C1 segment of cervical spinal cord (tissue), 14 donors: ENCODE measurements around the gene KIF26B.

Experiments used
- DNase-seq, 14 donors: peaks; one replicate each; lab custom pipeline; 2025; lab: John Stamatoyannopoulos, UW

The KIF26B gene

GRCh38 chr1:245419461-245419978 lies 264.7 kb downstream of the KIF26B start:
- no peak for DNase-seq

DNA sequence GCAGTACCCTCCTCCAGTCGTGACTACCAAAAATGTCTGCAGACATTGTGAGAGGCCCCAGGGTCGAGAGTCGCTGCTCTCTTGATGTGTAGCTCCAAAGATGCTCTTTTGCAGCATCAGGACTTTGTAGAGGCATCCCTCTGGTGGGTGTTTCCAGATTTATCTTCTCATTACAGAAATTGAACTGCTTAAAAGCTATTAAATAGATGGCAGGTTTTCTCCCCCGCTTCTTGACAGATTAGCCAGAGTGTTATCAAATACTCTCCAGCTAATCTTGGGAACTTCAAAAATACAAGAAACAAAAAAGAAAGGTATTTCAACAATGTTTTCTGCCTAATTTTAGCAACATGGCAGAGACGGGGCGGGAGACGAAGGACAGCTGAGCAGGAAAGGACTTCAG lies 265.2 kb downstream of the KIF26B start:
- DNase-seq, result no peak

- DNase-seq, result no peak
These were observed 266.1 kb downstream of the KIF26B start for GRCh38 chr1:245420926-245421325.

GRCh38 chr1:245428681-245429080 lies 273.9 kb downstream of the KIF26B start:
- DNase-seq, result no peak

DNA sequence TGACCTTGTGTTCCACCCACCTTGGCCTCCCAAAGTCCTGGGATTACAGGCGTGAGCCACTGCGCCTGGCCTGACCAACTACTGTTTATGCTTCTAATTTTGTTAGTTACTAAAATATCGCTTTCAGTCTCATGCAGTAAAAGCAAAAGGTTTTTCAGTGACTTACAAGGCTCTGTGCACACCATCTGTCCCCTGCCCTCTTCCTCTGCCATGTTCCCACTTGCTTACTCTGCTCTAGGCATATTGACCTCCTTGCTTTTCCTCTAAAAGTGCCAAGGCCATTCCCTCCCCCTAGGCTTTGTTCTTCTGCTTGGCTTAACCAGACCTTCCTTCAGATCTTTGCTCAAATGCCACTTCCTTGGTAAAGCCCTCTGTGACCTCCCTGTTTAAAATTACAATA lies 276.9 kb downstream of the KIF26B start:
- peak in 1 of 14 donors; percentile 23 for DNase-seq

- DNase-seq, result no peak
These were observed 277.6 kb downstream of the KIF26B start for GRCh38 chr1:245432228-245432875.

- no peak for DNase-seq
These were observed 278.8 kb downstream of the KIF26B start for GRCh38 chr1:245433561-245433960.

- no peak for DNase-seq
These were observed 279.5 kb downstream of the KIF26B start for GRCh38 chr1:245434280-245434679.

DNA sequence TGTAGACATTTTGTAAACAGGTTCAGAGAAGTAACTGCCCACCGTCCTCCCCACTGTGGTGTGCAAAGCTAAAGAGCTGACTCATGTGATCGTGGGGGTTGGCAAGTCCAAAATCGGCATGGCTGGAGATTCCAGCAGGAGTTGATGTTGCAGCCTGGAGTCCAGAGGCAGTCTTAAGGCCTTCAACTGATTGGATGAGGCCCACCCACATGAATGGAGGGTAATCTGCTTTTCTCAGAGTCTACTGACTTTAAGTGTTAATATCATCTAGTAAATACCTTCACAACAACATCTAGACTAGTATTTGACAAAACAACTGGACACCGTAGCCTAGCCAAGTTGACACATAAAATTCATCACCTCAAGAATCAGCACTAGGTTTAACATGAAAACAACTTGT lies 281.6 kb downstream of the KIF26B start:
- DNase-seq, result no peak

DNA sequence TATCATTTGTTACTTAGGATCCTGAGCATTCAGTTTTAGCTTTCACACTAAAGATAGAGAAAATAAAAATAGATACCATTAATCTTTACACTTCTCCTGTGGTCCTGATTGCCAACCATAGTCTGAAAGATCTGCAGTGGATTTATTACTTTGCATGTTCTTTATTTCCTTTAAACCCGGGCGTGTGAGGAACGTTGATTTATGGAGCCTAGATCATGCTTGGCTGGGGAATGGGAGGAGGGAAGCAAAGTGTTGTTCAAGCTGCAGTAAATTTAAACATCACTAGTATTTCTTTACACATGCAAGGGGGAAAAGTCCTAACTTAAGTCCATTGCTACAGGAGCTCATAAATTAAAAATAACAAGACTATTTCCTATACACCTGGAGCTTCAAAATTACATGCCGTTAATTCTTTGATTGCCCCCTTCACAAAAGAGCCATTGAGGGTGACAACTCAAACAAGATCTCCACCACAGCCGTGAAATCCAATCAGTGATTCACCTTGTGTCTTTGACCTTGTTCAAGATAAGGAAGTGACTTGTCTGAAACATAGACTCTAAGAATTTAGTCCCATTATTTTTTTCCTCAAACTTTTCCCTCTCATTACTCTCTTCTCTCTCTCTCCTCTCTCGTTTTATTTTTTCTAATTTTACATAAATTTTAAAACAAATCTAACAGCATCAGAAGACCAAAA lies 282.7 kb downstream of the KIF26B start:
- DNase-seq, result no peak

DNA sequence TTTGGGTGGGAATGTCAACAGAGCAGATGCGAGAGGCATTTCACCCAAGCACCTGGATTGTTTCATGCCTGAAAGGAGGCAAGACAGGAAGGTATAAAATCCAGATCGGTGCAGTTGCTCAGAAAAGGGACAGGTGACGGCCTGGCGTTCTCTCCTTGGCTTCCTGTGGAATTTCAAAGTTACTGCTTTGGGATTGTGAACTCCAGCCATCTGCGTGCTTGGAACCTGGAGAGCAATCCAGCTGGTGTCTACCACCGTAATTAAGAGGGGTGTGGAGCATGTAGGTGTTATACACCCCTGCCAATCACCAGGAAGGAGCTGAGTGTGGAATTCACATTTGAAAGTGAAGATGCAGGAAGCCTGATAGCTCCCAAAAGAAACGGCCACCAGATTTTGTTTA lies 286.1 kb downstream of the KIF26B start:
- peak in 1 of 14 donors; percentile 31 for DNase-seq

DNA sequence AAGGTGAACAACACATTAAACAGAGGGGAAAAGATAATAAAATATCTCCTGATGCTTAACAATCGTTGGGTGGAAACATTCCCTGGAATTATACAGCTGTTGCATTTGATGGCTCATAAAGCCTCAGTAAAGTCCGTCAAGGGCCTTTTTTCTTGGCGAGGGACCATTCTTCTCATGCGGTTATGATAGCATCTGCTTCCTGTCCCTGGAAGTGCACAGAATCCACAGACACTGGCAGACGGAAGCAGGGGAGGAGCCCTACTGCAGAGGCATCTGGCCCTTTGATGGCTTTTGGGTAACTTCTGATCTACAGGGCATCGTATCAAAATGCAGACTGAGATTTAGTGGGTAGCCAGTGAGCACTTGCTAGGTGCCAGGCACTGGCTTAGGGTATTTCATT lies 286.9 kb downstream of the KIF26B start:
- peak in 1 of 14 donors; percentile 2 for DNase-seq

GRCh38 chr1:245444147-245444828 lies 289.5 kb downstream of the KIF26B start:
- no peak for DNase-seq

DNA sequence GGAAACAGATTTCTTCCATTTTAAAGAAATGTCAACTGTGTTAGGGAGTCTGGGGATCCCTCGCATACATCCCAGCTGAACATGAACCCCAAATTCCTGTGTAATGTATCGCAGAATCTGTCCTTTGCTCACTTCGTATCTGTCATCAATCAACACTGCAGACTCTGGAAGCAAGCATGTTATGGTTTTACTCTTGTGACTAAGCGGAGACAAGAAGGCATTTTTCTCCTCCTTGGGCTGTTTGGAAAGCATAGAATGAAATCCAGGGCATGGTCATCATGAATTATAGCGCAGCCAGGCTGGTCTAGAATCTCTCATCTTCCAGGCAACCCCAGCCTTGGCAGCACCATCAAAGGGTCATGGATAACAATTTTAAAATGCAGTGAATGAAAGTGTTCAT lies 290.2 kb downstream of the KIF26B start:
- DNase-seq, result no peak

- DNase-seq, result no peak
These were observed 293.7 kb downstream of the KIF26B start for GRCh38 chr1:245448531-245448930.

GRCh38 chr1:245448975-245449431 lies 294.2 kb downstream of the KIF26B start:
- DNase-seq, result peak in 1 of 14 donors; percentile 17

- DNase-seq, result no peak
These were observed 298.8 kb downstream of the KIF26B start for GRCh38 chr1:245453541-245453940.

- DNase-seq, result no peak
These were observed 299.3 kb downstream of the KIF26B start for GRCh38 chr1:245454051-245454450.

GRCh38 chr1:245457562-245457961 lies 302.8 kb downstream of the KIF26B start:
- no peak for DNase-seq

- peak in 1 of 14 donors; percentile 69 for DNase-seq
These were observed 303.4 kb downstream of the KIF26B start for GRCh38 chr1:245458234-245458633.

GRCh38 chr1:245458761-245459174 lies 304.0 kb downstream of the KIF26B start:
- no peak for DNase-seq

DNA sequence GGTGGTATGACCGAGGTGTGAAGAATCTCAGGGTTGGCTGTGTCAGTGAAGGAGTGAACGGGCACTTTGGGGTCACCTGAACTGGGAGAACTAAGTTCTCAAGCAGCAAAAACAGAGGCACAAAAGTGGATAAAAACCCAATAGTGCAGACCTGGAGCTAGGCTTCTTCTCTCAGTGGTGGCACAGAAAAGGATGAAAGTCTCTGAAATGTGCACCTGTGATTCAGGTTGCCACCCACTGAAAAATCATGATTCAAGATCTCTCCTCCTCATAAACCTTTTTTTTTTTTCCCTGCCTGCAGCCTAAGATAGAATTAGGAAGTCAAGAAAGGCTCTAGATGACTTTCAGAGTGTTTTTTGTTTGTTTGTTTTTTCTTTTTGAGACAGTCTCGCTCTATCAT lies 304.8 kb downstream of the KIF26B start:
- DNase-seq, result no peak
